Inflammatory macrophage treated with lipopolysaccharide for 4 hours (primary cell): ENCODE results near the gene NPL.

Source experiments
- DNase-seq: peaks from one replicate; pipeline ENCODE4 v3.0.0-alpha.2; 2020

NPL gene

DNA sequence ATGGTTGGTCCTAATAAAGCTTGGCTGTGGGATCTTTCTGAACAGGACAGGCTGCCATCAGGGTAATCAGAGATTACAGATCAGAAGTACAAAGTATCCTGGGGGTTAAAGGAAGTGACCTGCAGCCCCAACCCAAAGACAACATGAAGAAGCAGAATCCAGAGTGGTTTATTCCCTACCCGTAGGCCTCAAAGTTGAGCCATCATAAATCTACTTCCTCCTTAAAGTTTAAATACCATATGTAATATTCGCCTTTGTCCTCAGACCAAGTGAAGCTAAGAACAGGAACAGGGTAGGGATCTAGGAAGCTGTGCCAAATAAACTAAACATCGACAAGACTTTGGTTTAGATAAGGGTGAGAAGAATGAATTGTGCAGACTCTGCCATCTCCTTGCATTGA lies 33.6 kb downstream of the NPL start:
- DNase-seq, result peak; percentile 11

DNA sequence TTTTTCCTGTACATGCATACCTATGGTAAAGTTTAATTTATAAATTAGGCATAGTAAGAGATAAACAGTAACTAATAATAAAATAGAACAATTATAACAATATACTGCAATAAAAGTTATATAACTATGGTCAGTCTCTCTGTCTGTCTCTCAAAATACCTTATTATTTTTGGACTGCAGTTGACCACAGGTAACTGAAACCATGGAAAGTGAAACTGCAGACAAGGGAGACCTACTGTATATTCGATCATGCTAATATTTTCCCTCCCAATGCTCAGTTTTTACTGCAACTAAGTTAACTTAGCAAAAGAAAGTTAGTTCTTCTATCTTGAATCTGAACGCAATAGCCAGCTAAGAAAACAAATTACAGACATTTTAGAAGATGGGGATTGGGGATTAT lies 37.3 kb downstream of the NPL start:
- DNase-seq, result no peak

DNA sequence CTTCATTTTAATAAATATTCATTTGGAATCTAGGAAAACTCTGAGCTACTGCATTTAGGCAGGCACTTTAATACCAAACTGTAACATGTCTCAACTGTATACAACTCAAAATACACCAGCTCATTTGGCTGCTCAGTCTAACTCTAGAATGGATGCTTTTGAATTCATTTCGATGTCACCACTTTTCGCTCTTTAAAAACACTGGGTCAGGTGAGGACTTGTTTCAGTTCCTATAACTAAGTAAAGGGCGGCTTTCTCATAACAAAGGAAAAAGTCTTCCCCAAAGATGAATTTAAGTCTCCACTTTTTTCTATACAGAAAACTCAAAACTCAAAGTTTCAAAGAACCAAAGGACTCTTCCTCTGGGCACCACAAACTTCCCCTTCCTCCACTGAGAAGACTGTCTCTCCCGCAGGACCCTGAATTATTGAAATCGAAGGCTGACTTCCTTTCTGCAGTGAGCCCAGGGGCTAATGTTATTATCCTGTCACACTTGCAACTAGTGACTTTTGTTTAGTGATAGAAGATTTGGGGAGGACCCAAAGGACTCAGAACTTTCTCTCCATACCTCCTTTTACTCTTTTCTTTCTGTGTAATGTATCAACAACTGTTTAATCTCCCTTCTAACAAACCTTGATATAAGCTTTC lies 39.8 kb downstream of the NPL start:
- DNase-seq, result no peak

DNA sequence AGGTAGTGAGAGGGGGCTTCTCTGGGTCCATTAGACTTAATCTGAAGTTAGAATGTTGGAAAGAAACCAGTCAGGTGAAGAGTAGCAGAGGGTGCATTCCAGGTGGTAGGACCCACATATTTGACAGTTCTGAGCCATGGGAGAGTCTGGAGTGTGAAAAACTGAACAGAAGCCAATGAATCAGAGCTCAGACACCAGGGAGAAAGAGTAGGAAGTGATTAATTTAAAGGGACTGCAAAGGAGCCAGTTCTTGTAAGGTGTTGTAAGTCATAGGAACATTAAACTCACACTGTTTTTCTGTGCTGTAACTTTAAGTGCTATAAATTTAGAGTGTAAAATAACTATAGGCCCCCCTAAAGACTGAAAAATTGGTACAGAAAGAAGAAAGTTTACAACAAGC lies 43.7 kb downstream of the NPL start:
- no peak for DNase-seq

DNA sequence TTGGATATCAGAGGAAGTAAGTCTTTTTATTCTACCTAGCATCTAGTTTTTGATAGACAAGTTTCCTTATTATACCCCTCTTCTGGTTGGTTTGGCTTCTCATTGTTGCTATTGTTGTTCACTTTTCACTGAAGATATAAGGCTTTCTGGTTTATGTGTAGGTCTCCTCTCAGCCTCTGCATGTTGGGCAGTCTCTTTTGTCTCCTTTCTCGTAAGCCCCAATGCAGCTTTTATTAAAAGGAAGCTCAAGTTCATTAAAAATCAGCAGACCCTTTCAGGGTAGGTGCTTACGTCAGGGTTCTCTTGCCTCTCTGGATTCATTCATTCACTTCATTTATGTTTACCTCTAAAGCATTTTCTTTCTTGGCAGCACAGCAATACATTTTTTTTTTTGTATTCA lies 44.8 kb downstream of the NPL start:
- no peak for DNase-seq

DNA sequence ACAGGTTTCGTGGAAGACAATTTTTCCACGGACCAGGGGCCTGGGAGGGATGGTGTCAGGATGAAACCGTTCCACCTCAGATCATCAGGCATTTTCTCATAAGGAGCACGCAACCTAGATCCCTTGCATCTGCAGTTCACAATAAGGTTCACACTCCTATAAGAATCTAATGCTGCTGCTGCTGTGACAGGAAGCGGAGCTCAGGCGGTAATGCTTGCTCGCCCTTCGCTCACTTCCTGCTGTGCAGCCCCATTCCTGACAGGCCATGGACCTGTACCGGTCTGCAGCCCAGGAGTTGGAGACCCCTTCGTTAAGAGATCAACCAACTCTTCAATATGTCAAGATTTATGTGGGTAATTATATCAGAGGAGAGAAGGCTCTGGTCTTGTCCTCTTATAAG lies 46.2 kb downstream of the NPL start:
- DNase-seq, result no peak

DNA sequence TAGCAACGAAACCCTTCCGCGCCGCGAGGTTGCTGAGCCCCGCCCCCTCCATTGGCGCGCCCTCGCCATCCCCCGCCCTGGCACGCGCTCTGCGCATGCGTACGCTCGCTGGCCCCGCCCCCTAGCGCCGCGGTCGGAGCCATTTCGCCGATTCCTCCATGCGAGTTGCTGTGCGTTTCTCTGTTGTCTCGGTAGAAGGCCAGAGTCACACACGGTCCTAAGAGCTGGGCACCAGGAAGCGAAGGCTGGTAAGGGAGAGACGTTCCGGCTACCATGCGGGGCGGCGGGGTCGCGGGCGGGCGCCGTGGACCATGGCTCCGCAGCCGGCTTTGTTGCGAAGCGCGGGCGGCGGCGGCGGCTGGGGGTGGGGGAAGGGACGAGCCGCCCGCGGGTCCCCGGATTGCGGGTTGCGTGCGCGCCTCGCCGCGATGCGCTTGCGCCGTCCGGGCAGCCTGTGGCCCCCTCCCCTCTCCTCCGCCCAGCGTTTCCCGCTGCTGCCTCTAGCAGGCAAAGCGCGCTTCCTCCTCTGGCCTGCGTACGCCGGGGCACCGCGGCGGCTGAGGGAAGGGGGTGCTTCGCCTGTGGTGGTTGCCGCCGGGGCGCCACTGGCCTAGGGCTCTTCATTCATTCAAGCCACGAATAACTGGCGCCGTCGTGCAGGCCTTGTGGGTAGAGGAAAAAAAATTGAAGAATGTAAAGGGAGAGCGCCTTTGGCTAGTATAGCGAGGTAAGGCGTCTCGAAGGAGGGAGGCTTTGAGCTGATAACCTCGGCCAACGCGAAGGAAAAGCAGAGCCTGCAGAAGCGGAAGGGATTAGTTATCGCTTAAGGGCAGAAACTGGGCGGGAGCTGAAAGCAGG lies 49.9 kb downstream of the NPL start, which contains the start of gene DHX9:
TSS of gene DHX9 (plus strand) at position 139 of the 858 bp plus-strand sequence. CDS start 3,220 bp downstream, outside the sequence.
- peak; percentile 88 for DNase-seq

DNA sequence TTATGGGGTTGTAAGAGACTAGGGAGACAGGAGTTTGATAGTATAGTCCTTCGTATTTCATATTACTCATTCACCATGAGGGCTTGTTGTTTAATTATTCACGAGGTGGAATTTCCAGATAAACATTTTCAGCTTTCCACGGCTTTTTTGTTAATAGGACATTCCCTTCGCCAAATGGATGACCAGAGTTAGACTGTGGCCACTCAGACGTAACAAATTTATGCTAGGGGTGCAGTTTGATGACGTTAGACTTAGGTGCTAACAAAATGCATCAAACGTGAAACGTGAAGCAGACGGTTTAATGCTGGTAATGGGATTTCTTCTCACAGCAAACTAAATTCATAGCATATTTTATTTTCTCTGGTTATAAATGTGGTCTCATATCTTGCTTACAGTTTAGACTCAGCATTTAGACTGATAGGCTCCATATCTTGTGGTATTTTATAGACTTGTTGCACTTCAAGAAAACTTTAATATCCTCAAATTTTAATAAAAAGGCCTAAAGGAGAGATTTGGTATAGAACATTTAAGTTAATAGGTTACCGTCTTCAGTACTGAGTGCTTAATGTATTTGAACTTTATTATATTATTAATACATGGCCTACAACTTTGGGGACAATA lies 51.9 kb downstream of the NPL start:
- DNase-seq, result no peak

DNA sequence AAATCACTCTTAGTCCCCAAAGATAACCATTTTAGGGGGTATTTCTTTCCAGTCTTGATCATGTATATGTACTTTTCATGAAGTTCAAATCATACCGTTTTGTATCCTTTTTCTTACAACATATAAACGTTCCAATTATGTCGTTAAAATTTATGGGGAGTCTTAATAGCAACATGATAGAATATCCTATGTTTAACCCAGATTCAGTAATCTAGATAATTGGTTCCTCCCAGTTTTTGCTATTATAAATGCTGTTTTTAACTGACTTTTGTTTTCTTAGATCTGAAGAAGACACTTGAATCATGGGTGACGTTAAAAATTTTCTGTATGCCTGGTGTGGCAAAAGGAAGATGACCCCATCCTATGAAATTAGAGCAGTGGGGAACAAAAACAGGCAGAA lies 52.7 kb downstream of the NPL start:
- no peak for DNase-seq

DNA sequence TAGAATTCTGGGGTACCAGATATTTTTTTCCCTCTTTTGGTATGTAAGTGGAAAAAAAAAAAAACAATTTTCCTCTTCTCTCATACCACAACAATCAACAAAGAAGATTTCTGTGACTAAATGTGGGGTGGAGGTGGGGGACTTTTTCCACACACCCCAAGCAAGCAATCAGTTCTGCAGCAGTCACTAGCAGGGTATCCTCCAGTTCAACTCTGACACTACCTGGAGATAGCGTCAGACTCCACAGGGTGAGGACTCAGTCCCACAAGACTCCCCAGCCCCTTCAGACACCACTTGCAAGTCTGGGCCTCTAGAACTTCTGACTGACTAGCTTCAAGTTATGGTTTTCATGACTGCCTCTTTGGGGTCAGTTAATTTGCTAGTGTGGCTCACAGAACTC lies 55.8 kb downstream of the NPL start:
- no peak for DNase-seq

DNA sequence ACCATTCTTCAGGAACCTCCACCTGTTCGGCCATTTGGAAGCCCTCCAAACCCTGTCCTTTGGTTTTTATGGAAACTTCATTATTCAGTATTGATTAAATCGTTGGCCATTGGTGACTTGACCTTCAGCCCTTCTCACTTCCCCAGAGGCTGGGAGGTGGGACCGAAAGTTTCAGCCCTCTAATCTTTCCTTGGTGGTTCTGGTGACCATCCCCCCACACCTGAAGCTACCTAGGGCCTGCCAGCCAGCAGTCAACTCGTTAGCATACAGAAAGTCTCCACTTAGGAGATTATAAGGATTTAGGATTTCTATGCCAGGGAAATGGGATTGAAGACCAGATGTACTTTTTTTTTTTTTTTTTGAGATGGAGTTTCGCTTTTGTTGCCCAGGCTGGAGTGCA lies 56.3 kb downstream of the NPL start:
- no peak for DNase-seq

DNA sequence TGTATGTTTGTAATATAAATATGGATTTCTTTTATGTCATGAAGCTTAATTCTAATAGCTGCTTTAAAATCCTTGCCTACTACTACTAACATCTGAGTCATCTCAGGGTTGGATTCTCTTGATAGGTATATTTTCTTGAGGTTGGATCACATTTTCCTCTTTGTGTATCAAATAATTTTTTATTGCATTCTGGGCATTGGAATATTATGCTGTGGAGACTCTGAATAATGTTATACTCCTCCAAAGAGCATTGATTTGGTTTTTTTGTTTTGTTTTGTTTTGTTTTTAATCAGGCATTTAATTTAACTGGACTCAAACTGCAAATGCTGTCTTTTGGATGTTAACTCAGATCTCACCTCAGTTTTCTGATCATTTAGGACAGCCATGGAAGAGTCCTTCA lies 57.5 kb downstream of the NPL start:
- no peak for DNase-seq

DNA sequence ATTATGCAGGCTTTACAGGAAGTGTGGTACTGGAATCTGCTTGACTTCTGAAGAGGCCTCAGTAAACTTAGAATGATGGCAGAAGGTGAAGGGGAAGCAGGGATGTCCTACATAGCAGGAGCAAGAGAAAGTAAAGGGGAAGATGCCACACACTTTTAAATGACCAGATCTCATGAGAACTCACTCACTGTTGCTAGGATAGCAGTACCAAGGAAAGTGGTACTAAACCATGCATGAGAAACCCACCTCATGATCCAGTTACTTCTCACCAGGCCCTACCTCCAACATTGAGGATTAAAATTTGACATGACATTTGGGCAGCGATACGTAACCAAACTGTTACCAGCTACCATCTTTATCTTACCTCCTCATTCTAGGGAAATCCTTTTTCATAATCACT lies 59.2 kb downstream of the NPL start:
- DNase-seq, result no peak

DNA sequence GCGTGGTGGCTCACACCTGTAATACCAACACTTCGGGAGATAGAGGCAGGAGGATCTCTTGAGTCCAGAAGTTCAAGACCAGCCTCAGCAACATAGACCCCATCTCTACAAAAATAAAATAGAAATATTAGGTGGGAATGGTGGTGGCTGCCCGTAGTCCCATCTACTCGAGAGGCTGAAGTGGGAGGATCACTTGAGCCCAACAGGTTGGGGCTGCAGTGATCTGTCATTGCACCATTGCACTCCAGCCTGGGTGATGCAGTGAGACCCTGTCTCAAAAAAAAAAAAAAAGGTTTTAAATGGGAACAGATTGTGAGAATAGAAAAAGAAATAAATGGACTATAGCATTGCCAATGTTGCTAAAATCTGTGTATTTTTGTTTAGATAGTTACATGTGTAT lies 60.7 kb downstream of the NPL start:
- DNase-seq, result no peak

DNA sequence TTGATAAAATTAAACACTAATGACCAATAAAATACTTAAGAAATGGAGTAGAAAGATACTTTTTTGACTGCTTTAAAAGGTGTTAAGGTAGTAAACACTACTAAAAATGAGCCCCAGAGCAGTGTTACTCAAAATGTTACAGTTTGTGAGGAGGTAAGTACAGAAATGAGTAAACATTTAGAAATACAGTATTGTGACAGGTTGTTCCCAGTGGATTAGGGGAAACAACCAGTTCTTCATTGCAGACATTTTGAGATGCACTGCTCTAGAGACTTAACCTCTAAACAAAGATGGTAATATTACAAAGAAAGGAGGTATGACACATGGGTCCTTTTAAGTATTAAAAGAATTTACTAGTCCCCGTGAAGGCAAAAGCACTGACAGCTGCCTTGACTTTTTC lies 62.3 kb downstream of the NPL start:
- no peak for DNase-seq

DNA sequence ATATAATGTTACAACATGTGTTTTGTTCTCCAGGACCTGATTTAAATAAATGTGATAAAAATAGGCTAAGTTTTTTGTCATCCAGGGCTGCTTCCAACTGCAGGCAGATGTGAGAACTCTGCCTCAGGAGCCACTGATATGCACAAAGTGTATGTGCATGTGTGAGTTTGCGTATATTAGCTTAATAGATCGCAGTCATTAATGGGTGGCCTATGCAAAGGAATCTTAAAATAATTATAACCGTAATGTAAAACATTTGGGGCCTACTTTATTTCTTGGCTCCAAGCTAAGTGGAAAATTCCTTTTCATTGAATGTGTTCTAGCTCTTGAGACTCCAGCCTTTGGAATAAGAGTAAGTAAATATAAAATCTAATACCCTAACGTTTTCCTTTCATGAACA lies 66.3 kb downstream of the NPL start:
- no peak for DNase-seq

DNA sequence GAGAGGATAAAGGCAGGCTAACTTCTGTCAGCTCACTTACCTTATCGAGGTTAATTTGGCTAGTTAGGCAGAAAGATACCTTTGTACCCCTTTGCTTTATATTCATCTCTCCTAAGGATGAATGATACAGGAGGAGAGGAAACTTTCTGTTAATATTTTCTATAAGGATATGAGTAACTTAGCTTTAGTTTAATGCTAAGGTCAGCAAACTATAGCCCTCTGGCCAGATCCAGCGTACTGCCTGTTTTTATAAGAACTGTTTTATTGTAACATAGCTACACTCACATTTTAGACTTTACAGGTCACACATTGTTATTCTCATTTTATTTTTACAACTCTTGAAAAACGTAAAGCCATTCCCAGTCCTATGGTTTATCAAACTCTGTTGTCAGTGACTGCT lies 67.6 kb downstream of the NPL start:
- no peak for DNase-seq

DNA sequence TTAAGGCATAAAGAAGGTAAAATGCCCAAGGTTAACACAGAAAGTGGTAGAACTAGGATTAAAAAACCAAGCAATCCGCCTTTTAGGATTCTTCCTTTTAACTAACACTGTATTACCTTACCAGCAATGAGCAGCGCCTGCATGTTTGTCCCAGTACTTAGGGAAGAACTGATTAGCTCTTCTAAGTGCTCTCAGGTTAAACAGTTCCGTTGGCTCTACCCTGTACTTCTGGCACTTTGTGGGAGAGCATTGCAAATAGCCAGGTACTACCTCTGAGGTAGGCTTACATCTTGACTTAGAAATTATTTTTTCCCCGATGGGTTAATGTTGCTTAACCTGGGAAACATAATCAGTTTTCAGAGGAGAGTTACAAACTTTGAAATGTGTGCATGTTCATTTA lies 71.1 kb downstream of the NPL start:
- no peak for DNase-seq

DNA sequence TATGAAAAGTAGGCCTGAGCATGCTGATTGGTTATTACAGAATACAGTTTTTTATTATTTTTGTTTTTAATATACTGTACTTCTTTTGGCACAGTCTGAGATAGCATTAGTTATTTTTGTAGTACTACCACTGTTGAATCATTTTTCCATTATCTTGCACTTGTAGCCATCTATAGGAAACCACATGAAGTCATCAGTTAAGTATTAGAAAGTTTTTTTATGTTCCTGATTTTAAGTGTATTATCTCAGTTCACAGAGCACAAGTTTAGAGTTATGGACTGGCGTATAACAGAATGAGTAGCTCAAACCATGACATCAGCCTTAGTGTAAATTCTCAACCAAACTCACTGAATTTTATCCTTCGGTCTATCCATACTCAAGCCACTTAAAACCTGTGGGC lies 72.4 kb downstream of the NPL start:
- no peak for DNase-seq

DNA sequence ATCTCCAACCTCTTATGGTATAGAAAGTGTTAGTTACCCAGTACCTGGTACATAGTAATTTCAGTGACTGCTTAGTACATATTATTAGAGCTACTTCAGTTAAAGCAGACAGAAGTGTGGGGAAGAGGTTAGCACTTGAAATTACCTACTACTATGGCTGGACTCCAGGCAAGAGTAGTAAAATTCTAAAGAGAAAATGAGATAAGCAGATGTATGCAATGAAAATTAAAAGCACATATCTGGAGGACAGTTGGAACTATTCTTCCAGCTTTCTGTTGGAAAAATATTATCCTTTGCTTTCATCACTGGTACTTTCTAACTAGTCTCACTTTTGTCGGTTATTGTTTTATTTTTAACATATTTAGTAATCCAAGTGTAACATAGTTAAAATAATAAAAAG lies 73.3 kb downstream of the NPL start:
- DNase-seq, result no peak

DNA sequence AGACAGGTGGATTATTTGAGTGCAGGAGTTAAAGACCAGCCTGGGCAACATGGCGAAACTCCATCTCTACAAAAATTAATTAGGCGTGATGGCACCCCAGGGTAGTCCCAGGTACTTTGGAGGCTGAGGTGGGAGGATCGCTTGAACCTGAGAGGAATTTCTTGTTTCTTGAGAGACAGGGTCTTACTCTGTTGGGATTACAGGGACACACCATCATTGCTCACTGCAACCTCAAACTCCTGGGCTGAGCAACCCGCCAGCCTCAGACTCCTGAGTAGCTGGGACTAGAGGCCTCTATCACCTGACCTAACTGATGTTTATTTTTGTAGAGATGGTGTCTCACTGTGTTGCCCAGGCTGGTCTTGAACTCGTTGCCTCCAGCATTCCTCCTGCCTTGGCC lies 74.4 kb downstream of the NPL start:
- no peak for DNase-seq

DNA sequence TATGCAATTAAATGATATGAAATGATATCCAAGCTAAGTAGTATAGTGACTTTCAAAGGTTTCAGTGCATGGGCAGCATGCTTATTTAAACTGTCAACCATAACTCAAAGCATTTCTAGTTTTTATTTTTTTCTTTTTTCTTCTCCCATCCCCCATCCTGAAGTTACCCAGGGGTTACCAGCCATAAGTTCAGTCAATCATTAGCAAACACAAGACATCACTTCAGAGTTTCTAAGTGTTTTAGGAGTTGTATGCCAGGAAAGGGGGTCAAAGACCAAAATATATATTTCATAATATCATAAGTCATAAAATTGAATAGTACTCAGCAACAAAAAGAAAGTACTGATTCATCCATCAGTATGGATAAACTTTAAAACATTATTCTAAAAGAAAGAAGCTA lies 78.3 kb downstream of the NPL start:
- DNase-seq, result no peak

DNA sequence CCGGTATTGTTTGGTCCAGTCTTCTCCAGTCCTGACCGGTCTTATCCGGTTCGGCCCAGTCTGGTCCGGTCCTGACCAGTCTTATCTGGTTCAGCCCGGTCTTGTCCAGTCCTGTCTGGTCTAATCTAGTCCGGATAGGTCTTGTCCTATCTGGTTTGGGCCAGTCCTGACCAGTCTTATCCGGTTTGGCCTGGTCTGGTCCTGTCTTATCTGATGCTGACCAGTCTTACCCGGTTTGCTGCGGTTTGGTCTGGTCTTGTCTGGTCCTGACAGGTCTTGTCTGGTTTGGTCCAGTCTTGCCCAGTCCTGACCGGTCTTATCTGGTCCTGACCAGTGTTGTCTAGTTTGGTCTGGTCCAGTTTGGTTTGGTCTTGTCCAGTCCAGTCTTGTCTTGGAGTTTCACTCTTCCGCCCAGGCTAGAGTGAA lies 79.7 kb downstream of the NPL start:
- DNase-seq, result no peak

DNA sequence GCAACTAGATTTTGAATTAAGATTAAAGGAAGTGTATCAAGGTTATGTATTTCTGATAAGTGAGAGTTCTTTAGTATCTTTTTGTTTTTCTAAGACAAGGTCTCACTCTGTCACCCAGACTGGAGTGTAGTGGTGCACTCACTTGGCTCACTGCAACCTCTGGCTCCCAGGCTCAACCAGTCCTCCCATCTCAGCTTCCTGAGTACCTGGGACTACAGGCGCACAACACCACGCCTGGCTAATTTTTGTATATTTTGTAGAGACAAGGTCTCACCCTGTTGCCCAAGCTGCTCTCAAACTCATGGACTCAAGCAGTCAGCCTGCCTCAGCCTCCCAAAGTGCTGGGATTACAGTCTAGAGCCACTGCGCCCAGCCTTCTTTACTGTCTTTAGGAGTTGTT lies 83.3 kb downstream of the NPL start:
- no peak for DNase-seq
